CD14-positive monocyte (primary cell): ENCODE measurements around the gene PAPPA2. TPM values are rescaled to one million over a fixed set of nuclear protein-coding genes. Genes with fewer than 3 reads are reported as not detected.

Source experiments
- DNase-seq, 3 donors: peaks; one replicate each; pipeline ENCODE4 v3.0.0-alpha.2; 2011 to 2022
- H2AFZ ChIP-seq: 2 replicates; pipeline ENCODE4 v1.6.0; 2012; ENCODE audit warnings: mild to moderate bottlenecking, low read depth, low read length, inconsistent platforms; ENCODE audit not compliant: insufficient read depth, poor library complexity, severe bottlenecking
- H3K27ac ChIP-seq, 2 donors: 1 replicate in 1 of 2; 2 replicates in 1 of 2; pipeline ENCODE4 v1.5.1; 2012 to 2013; ENCODE audit warnings: low read length in 2 of 2, control low read depth in 1 of 2, inconsistent platforms in 1 of 2, low read depth in 1 of 2, mild to moderate bottlenecking in 1 of 2
- H3K27me3 ChIP-seq, 2 donors: one replicate each; pipeline versions ENCODE4 v1.6.0 to v1.6.1; 2011 to 2013; ENCODE audit warnings: low read length in 2 of 2; ENCODE audit not compliant: control insufficient read depth in 2 of 2, insufficient read depth in 2 of 2
- H3K36me3 ChIP-seq, 2 donors: replicated peaks in 1 of 2; 1 replicate in 1 of 2; 2 replicates in 1 of 2; pipeline versions ENCODE4 v1.5.1 to v1.6.1; 2012 to 2013; ENCODE audit warnings: low read length in 2 of 2, control low read depth in 1 of 2, inconsistent platforms in 1 of 2, mild to moderate bottlenecking in 1 of 2; ENCODE audit not compliant: insufficient read depth in 2 of 2, control insufficient read depth in 1 of 2
- H3K4me1 ChIP-seq, 2 donors: 1 replicate in 1 of 2; 2 replicates in 1 of 2; pipeline versions ENCODE4 v1.5.1 to v1.6.1; 2012 to 2013; ENCODE audit warnings: low read length in 2 of 2, control low read depth in 1 of 2, inconsistent platforms in 1 of 2, mild to moderate bottlenecking in 1 of 2, moderate library complexity in 1 of 2; ENCODE audit not compliant: insufficient read depth in 2 of 2, control insufficient read depth in 1 of 2
- H3K4me2 ChIP-seq: replicated peaks from 2 replicates; pipeline ENCODE3; 2012; ENCODE audit warnings: low read length, moderate library complexity, mild to moderate bottlenecking; ENCODE audit not compliant: poor library complexity, severe bottlenecking; ENCODE audit errors: extremely low read depth
- H3K4me3 ChIP-seq, 3 experiments: fragments of 200-600 bp in 1 of 3; sonication (generic) in 1 of 3; replicated peaks in 1 of 3; 1 replicate in 2 of 3; 2 replicates in 1 of 3; pipeline ENCODE4 v1.5.1; 2011 to 2013; ENCODE audit warnings: low read length in 3 of 3, mild to moderate bottlenecking in 3 of 3, control low read depth in 2 of 3, low read depth in 2 of 3, inconsistent platforms in 1 of 3, moderate library complexity in 1 of 3
- H3K79me2 ChIP-seq: 2 replicates; pipeline ENCODE4 v1.6.0; 2012; ENCODE audit warnings: mild to moderate bottlenecking, control low read depth, inconsistent platforms, low read length, moderate library complexity; ENCODE audit not compliant: insufficient read depth
- H3K9ac ChIP-seq: 2 replicates; pipeline ENCODE4 v1.6.0; 2017; ENCODE audit warnings: low read length, mild to moderate bottlenecking; ENCODE audit not compliant: insufficient read depth, poor library complexity, severe bottlenecking
- H3K9me3 ChIP-seq, 2 donors: replicated peaks in 1 of 2; 1 replicate in 1 of 2; 2 replicates in 1 of 2; pipeline versions ENCODE4 v1.5.1 to v1.6.1; 2012 to 2013; ENCODE audit warnings: low read length in 2 of 2, control low read depth in 1 of 2; ENCODE audit not compliant: control insufficient read depth in 1 of 2, insufficient read depth in 1 of 2
- H4K20me1 ChIP-seq: 2 replicates; pipeline ENCODE4 v1.6.0; 2012; ENCODE audit warnings: mild to moderate bottlenecking, low read length, control low read depth, moderate library complexity; ENCODE audit not compliant: insufficient read depth
- H3K27ac Mint-ChIP-seq, 7 donors: one replicate each; pipeline ENCODE4 v1.8.0; 2020; ENCODE audit warnings: mild to moderate bottlenecking in 7 of 7, mixed read lengths in 7 of 7, moderate library complexity in 6 of 7, inconsistent platforms in 2 of 7
- H3K27me3 Mint-ChIP-seq, 3 donors: one replicate each; pipeline ENCODE4 v1.8.0; 2021 to 2022; ENCODE audit warnings: low read depth in 3 of 3, mild to moderate bottlenecking in 3 of 3, mixed read lengths in 3 of 3, moderate library complexity in 3 of 3, inconsistent platforms in 1 of 3
- H3K36me3 Mint-ChIP-seq, 2 donors: one replicate each; pipeline ENCODE4 v1.8.0; 2020; ENCODE audit warnings: mixed read lengths in 2 of 2, inconsistent platforms in 1 of 2, mild to moderate bottlenecking in 1 of 2
- H3K4me1 Mint-ChIP-seq: one replicate; pipeline ENCODE4 v1.8.0; 2020; ENCODE audit warnings: mild to moderate bottlenecking, mixed read lengths
- H3K4me3 Mint-ChIP-seq, 2 donors: one replicate each; pipeline ENCODE4 v1.8.0; 2020; ENCODE audit warnings: mild to moderate bottlenecking in 2 of 2, mixed read lengths in 2 of 2, moderate library complexity in 1 of 2
- H3K9me3 Mint-ChIP-seq, 7 donors: one replicate each; pipeline ENCODE4 v1.8.0; 2020 to 2022; ENCODE audit warnings: mixed read lengths in 7 of 7, mild to moderate bottlenecking in 6 of 7, moderate library complexity in 6 of 7, inconsistent platforms in 2 of 7
- CTCF ChIP-seq: fragments of 200-600 bp; IDR thresholded peaks from one replicate; pipeline ENCODE4 v1.8.0; 2022; ENCODE audit warnings: antibody characterized with exemption, mild to moderate bottlenecking
- WGBS: methylation state at CpG from one replicate; pipeline ENCODE4 v1.1.5; 2013; ENCODE audit warnings: missing lambda C conversion rate; ENCODE audit not compliant: insufficient coverage; 5-methylcytosine and 5-hydroxymethylcytosine counted together
- intact Hi-C, 2 donors: fragments of 100-400 bp; cut with micrococcal nuclease; formaldehyde crosslinking; loops; one replicate each; pipeline versions ENCODE4 v1.15.0 to v1.15.1; 2023
- polyA plus RNA-seq, 3 donors: library from polyadenylated mRNA; depleted of rRNA in 1 of 3; unstranded in 2 of 3; stranded (reverse) in 1 of 3; fragments of 300-500 nt in 2 of 3; fragments of >200 nt in 1 of 3; fragmentation: Illumina TruSeq in 2 of 3; gene quantifications; 1 replicate in 2 of 3; 2 replicates in 1 of 3; pipeline ENCODE4 v1.2.3, GENCODE V29; 2012 to 2021

PAPPA2 gene
- polyA plus RNA-seq, 3 donors = not detected

GRCh38 chr1:176638713-176639526, 175.9 kb downstream of the PAPPA2 start:
- H3K79me2 ChIP-seq = no peaks in the 10 kb centered on the region
- no peaks in the 10 kb centered on the region for H3K36me3 ChIP-seq
- WGBS = 100% methylated on average over 1 of the region's 3 CpGs
- Mint-ChIP-seq H3K4me3 (no peak overlapping the region), H3K9me3 (peaks cover 0 to 6% (median 0%) of the 10 kb centered on the region in 7 donors), H3K27ac (no peak overlapping the region), H3K4me1 (no peaks in the 10 kb centered on the region), H3K27me3 (no peaks in the 10 kb centered on the region), H3K36me3 (no peaks in the 10 kb centered on the region)
- DNase-seq = no peak
- H3K27ac ChIP-seq = no peak overlapping the region
- intact Hi-C loops = no loop called here
- no peak overlapping the region for H3K4me3 ChIP-seq
- H3K4me1 ChIP-seq = no peaks in the 10 kb centered on the region
- H2AFZ ChIP-seq = no peak overlapping the region
- no peak overlapping the region for H3K9ac ChIP-seq
- no peak overlapping the region for H3K4me2 ChIP-seq
- H4K20me1 ChIP-seq = no peaks in the 10 kb centered on the region
- no peak for TF ChIP-seq CTCF
- H3K9me3 ChIP-seq = no peaks in the 10 kb centered on the region
- H3K27me3 ChIP-seq = no peaks in the 10 kb centered on the region

DNA sequence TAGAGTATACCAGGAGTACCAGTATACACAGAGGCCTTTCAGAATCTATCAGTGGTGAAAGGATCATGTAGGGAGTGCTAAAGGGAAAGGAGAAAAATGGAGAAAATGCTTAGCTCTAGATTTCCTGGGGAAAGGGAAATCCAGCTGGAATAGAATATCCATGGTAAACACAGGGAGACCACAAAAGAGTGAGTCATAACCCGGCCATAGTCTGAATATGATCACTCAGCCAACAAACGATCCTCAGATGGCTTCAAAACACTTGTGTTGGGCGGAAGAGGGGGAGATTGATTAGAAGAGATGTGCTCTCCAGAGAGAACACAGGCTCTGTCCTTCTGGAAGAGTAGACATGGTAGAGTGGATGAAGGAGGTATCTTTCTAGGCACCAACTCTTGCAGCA, 180.6 kb downstream of the PAPPA2 start:
- no peak for TF ChIP-seq CTCF
- Mint-ChIP-seq H3K36me3 (no peaks in the 10 kb centered on the region), H3K9me3 (peaks cover 0 to 7% (median 5%) of the 10 kb centered on the region in 7 donors), H3K27me3 (no peaks in the 10 kb centered on the region), H3K4me1 (no peaks in the 10 kb centered on the region), H3K4me3 (no peak overlapping the region), H3K27ac (no peak overlapping the region)
- 86% methylated on average over 3 of the region's 3 CpGs for WGBS
- no peak overlapping the region for H3K27ac ChIP-seq
- no peaks in the 10 kb centered on the region for H3K9me3 ChIP-seq
- no peaks in the 10 kb centered on the region for H3K36me3 ChIP-seq
- H4K20me1 ChIP-seq = no peaks in the 10 kb centered on the region
- no peaks in the 10 kb centered on the region for H3K4me1 ChIP-seq
- H3K4me2 ChIP-seq = no peak overlapping the region
- H3K79me2 ChIP-seq = no peaks in the 10 kb centered on the region
- no peak overlapping the region for H3K4me3 ChIP-seq
- DNase-seq = no peak
- H3K9ac ChIP-seq = no peak overlapping the region
- intact Hi-C loops = no loop called here
- H2AFZ ChIP-seq = no peak overlapping the region
- H3K27me3 ChIP-seq = no peaks in the 10 kb centered on the region
